SIG-M5 treated with dmso at 0.1 percent for 504 hours (cell line): ENCODE data around the gene WDTC1.
A peak's percentile ranks its signal among the peaks of the same experiment; 100 is the strongest.

Experiments used
- DNase-seq: peaks from one replicate; lab custom pipeline; 2025; ENCODE audit not compliant: unreplicated experiment; lab: John Stamatoyannopoulos, UW

Gene WDTC1

DNA sequence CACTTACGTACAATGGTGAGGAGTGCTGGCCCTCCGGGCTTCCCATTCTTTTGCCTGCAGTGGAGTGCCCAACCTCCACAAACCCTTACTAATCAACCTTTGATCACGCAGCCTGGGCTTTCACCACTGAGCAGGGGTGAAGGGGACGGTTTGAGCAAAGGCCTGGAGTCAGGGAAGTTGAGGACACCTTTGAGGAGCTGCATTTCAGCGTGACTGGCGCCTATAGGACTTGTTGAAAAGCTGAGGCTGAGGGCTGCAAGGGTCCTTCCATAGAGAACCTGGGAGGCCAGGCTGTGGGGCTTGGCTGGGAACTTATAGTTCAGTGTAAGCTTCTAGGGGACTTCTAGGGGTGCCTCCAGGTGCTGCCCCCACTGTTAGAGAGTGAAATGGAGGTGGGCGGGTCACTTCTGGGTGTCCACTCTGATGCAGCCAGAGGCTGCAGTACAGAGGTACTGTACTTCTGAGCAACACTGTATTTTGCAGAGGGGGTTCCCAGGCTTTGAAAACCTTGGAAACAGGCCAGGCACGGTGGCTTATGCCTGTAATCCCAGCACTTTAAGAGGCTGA lies 117.2 kb downstream of the WDTC1 start:
- no peak for DNase-seq

GRCh38 chr1:27353166-27353565 lies 118.7 kb downstream of the WDTC1 start:
- DNase-seq, result no peak

GRCh38 chr1:27353629-27354028 lies 119.2 kb downstream of the WDTC1 start:
- DNase-seq, result no peak

- DNase-seq, result no peak
Measured at GRCh38 chr1:27355683-27356082, 121.3 kb downstream of the WDTC1 start.

- no peak for DNase-seq
Measured at GRCh38 chr1:27356277-27356618, 121.8 kb downstream of the WDTC1 start.

DNA sequence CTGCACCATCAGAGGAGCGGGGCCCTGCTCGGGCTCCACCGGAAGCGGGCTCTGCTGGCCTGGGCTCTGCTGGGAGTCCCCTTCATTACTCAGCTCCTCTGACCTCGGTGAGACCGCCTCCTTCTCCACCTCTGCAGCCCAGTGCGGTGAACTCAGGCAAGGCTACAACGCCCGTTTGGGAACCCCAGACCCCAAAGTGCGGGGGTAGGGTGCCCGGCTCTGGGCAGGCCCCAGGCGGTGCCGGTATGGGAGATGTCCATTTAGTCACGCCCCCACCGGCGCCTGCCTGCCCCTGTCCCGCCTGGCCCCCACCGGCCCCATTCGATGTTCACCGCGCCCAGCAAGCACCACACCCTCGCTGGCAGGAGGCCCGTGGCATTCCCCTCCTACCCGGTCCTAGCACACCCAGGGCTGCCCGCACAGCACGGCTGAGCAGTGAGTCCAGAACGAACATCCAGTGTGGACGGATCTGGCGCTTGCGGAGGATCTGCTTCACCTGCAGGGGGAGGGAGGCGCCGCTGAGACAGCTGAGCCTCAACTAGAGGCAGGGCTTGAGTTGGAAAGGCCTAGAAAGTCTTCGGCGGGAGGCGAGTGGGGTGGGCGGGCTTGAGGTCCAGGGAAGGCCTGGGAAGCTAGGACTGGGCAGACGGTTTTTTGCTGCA lies 122.3 kb downstream of the WDTC1 start:
- DNase-seq, result no peak

DNA sequence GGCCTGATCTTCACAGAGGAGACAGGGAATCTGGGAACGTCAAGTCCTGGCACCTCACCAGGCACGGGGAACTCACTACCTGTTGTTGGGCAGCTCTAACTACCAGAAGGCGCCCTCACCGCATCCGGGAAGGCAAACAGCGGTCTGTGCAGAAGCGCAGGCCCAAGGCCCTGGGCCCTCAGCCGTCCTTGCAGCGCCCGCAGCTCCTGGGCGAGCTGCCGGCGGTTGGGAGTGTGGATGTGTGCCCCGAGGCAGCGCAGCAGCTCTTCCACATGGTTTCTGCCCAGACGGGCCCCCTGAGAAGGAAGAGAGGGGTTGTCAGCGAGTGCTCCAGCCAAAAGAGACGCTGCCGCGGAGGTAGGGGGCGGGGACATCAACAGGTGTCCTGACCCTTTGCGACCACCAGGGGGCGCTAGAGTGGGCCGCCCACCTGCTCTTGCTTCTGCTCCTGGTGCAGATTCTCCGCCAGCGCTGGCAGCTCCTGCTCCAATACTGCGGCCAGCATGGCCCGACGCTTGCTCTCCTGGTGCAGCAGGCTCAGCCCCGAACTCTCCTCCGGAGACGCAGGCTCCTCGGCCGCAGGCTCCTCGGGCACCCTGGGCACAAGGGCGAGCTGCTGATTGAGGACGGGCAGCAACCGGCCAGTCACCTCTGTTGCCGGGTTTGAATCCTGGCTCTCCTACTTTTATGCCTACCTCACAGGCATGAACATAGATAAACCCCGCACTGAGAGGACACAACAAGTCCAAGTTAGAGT lies 123.0 kb downstream of the WDTC1 start:
- DNase-seq, result peak; percentile 18
